MM.1S (cell line): Measurements from ENCODE around the gene ODAD4.
"Not testable (repeated sequence)": the region's sequence is repeated elsewhere in the genome, so short reads cannot be mapped to it uniquely, and the experiment has no call there.

Experiments
- CTCF ChIP-seq: fragments of 300-600 bp; sonication (generic); IDR thresholded peaks from 2 replicates; pipeline ENCODE4 v1.5.1; 2016; ENCODE audit warnings: antibody characterized with exemption, low read length, mixed read lengths
- EZH2 ChIP-seq: fragments of 300-600 bp; sonication (generic); optimal IDR thresholded peaks from 2 replicates; pipeline ENCODE3; 2017; ENCODE audit warnings: low read depth, mild to moderate bottlenecking, antibody characterized with exemption, low read length, mixed read lengths
- EZH2phosphoT487 ChIP-seq: fragments of 300-600 bp; sonication (generic); IDR thresholded peaks from 2 replicates; pipeline ENCODE4 v1.6.1; 2018; ENCODE audit warnings: antibody characterized with exemption, low read length

GRCh38 chr17:42013740-42014139, 83.3 kb downstream of the ODAD4 start:
- not testable (repeated sequence) for TF ChIP-seq EZH2, CTCF, EZH2phosphoT487
